Measurements from ENCODE around the gene ST8SIA4. TPM values are rescaled to one million over a fixed set of nuclear protein-coding genes. Genes with fewer than 3 reads are reported as not detected.

Gene ST8SIA4
- total RNA-seq, 1 experiment from 2014 or later: 0.41 TPM

- ChIA-PET CTCF (no interaction called here), POLR2A (no interaction called here)
- no peak overlapping the region for H3K4me3 ChIP-seq (ENCODE audit: low read depth in 2 of 2, low read length in 2 of 2)
- no peak overlapping the region for H3K27ac ChIP-seq (ENCODE audit: low read length)
- intact Hi-C loops (cut with micrococcal nuclease; ENCODE audit: unreplicated experiment): no loop called here
- DNase-seq (ENCODE audit: low read depth, low spot score): no peak
- no TSS peak for BruUV-seq (replicated peaks)
- no peaks in the 10 kb centered on the region for H3K36me3 ChIP-seq (ENCODE audit: control insufficient read depth, insufficient read depth, low read length)
- H3K9me3 ChIP-seq (ENCODE audit: control insufficient read depth, insufficient read depth, low read depth, low read length): no peaks in the 10 kb centered on the region
- TF ChIP-seq CTCF (IDR thresholded peaks at IDR 0.05) (no peak), POLR2AphosphoS5 (IDR thresholded peaks at IDR 0.05; ENCODE audit: low read depth, low read length) (no peak), SIN3A (IDR thresholded peaks at IDR 0.05; ENCODE audit: borderline replicate concordance, insufficient read depth, low read depth, low read length) (no peak), TCF7L2 (IDR thresholded peaks at IDR 0.05; ENCODE audit: low read depth, low read length) (no peak), REST (IDR thresholded peaks at IDR 0.05; ENCODE audit: insufficient read depth in 1 of 2, low read depth in 2 of 2, low read length in 1 of 2) (no peak)
- in situ Hi-C loops (cut with HindIII; ENCODE audit: low pct_unique_long_range_greater_than_20kb, low sequenced_read_pairs): no loop called here
- H3K27me3 ChIP-seq (ENCODE audit: control insufficient read depth, insufficient read depth, low read length): no peaks in the 10 kb centered on the region
- no peaks in the 10 kb centered on the region for H3K4me1 ChIP-seq (ENCODE audit: control insufficient read depth, insufficient read depth, low read length)
- no peak for ATAC-seq
Observed at GRCh38 chr5:100861148-100861547, 41.9 kb downstream of the ST8SIA4 start.

GRCh38 chr5:100860407-100860806 is 42.7 kb downstream of the ST8SIA4 start:
- H3K36me3 ChIP-seq (ENCODE audit: control insufficient read depth, insufficient read depth, low read length): no peaks in the 10 kb centered on the region
- ATAC-seq (no peak), DNase-seq (ENCODE audit: low read depth, low spot score) (no peak)
- no peaks in the 10 kb centered on the region for H3K27me3 ChIP-seq (ENCODE audit: control insufficient read depth, insufficient read depth, low read length)
- no peak overlapping the region for H3K4me3 ChIP-seq (ENCODE audit: low read depth in 2 of 2, low read length in 2 of 2)
- H3K9me3 ChIP-seq (ENCODE audit: control insufficient read depth, insufficient read depth, low read depth, low read length): no peaks in the 10 kb centered on the region
- no TSS peak for BruUV-seq (replicated peaks)
- ChIA-PET POLR2A (no interaction called here), CTCF (no interaction called here)
- no peak for TF ChIP-seq SIN3A (IDR thresholded peaks at IDR 0.05; ENCODE audit: borderline replicate concordance, insufficient read depth, low read depth, low read length)
- H3K27ac ChIP-seq (ENCODE audit: low read length): no peak overlapping the region
- in situ Hi-C loops (cut with HindIII; ENCODE audit: low pct_unique_long_range_greater_than_20kb, low sequenced_read_pairs): no loop called here
- no peaks in the 10 kb centered on the region for H3K4me1 ChIP-seq (ENCODE audit: control insufficient read depth, insufficient read depth, low read length)
- intact Hi-C loops (cut with micrococcal nuclease; ENCODE audit: unreplicated experiment): no loop called here

GRCh38 chr5:100858987-100859545 is 44.0 kb downstream of the ST8SIA4 start:
- H3K36me3 ChIP-seq (ENCODE audit: control insufficient read depth, insufficient read depth, low read length): no peaks in the 10 kb centered on the region
- BruUV-seq (replicated peaks): no TSS peak
- no peaks in the 10 kb centered on the region for H3K9me3 ChIP-seq (ENCODE audit: control insufficient read depth, insufficient read depth, low read depth, low read length)
- no peaks in the 10 kb centered on the region for H3K4me1 ChIP-seq (ENCODE audit: control insufficient read depth, insufficient read depth, low read length)
- POLR2A ChIA-PET: no interaction called here
- no peak overlapping the region for H3K4me3 ChIP-seq (ENCODE audit: low read depth in 2 of 2, low read length in 2 of 2)
- H3K27me3 ChIP-seq (ENCODE audit: control insufficient read depth, insufficient read depth, low read length): no peaks in the 10 kb centered on the region
- ATAC-seq (no peak), DNase-seq (ENCODE audit: low read depth, low spot score) (no peak)
- no peak overlapping the region for H3K27ac ChIP-seq (ENCODE audit: low read length)
- in situ Hi-C loops (cut with HindIII; ENCODE audit: low pct_unique_long_range_greater_than_20kb, low sequenced_read_pairs) (no loop called here), intact Hi-C loops (cut with micrococcal nuclease; ENCODE audit: unreplicated experiment) (no loop called here)
- CTCF ChIA-PET: no interaction called here
- TF ChIP-seq SIN3A (IDR thresholded peaks at IDR 0.05; ENCODE audit: borderline replicate concordance, insufficient read depth, low read depth, low read length) (no peak), CTCF (IDR thresholded peaks at IDR 0.05) (no peak), REST (IDR thresholded peaks at IDR 0.05; ENCODE audit: insufficient read depth in 1 of 2, low read depth in 2 of 2, low read length in 1 of 2) (no peak), TCF7L2 (IDR thresholded peaks at IDR 0.05; ENCODE audit: low read depth, low read length) (no peak), POLR2AphosphoS5 (IDR thresholded peaks at IDR 0.05; ENCODE audit: low read depth, low read length) (no peak)

Data from Panc1 (cell line).